HCT116 (cell line): Measurements from ENCODE around the gene LRBA. TPM values are rescaled to one million over a fixed set of nuclear protein-coding genes. Genes with fewer than 3 reads are reported as not detected.

Experiments used
- ATAC-seq: fragments of 200-7000 bp; cut with Tn5 transposase; 2 replicates; pipeline ENCODE4 v1.9.1; 2020; ENCODE audit warnings: mild to moderate bottlenecking, moderate library complexity
- BruUV-seq: library from RNA; stranded (reverse); fragments of 400-500 nt; replicated peaks from 2 replicates; lab custom pipeline; 2021; lab: Mats Ljungman, UMichigan
- CTCF ChIA-PET: fragments of 300-600 bp; sonication (Branson Sonifier 250); formaldehyde crosslinking; loops from one replicate; lab custom pipeline; 2021; ENCODE audit warnings: antibody characterized with exemption; lab: Charles Lee
- POLR2A ChIA-PET: fragments of 300-600, 350-600 bp; sonication (Branson Sonifier 250); formaldehyde crosslinking; loops from one replicate; lab custom pipeline; 2021; ENCODE audit warnings: antibody characterized with exemption; lab: Charles Lee
- RAD21 ChIA-PET, 2 experiments: fragments of 300-600 bp; sonication (Branson Sonifier 250); formaldehyde crosslinking; loops; one replicate each; lab custom pipeline; 2023; ENCODE audit warnings: low total read pairs in 2 of 2; ENCODE audit not compliant: uncharacterized antibody in 2 of 2, unreplicated experiment in 2 of 2, low non-redundant PET in 1 of 2; lab: Charles Lee
- DNase-seq: peaks from one replicate; pipeline ENCODE4 v3.0.0-alpha.2; 2010; ENCODE audit warnings: low read depth, low spot score
- H2AFZ ChIP-seq: fragments of 200-600 bp; shearing (Covaris generic), sonication (generic); 2 replicates; pipeline ENCODE4 v1.6.1; 2017; ENCODE audit warnings: low read depth, mixed run types, mixed read lengths, antibody characterized with exemption, low read length; ENCODE audit not compliant: poor library complexity, severe bottlenecking
- H3K27ac ChIP-seq: 2 replicates; pipeline ENCODE4 v1.5.1; 2012; ENCODE audit warnings: low read depth, low read length
- H3K27me3 ChIP-seq: fragments of 200-600 bp; sonication (generic); 2 replicates; pipeline ENCODE4 v1.6.1; 2016; ENCODE audit warnings: mixed run types, low read length, mixed read lengths; ENCODE audit not compliant: insufficient read depth
- H3K36me3 ChIP-seq, 2 experiments: fragments of 200-500 bp in 1 of 2; fragments of 200-600 bp in 1 of 2; sonication (Bioruptor generic) in 1 of 2; sonication (generic) in 1 of 2; 2 replicates each; pipeline versions ENCODE4 v1.5.1 to v1.6.1; 2014 to 2016; ENCODE audit warnings: low read length in 2 of 2, inconsistent platforms in 1 of 2, mixed read lengths in 1 of 2, mixed run types in 1 of 2; ENCODE audit not compliant: insufficient read depth in 2 of 2, control insufficient read depth in 1 of 2
- H3K4me1 ChIP-seq, 2 experiments: fragments of 200-600 bp in 1 of 2; sonication (generic) in 1 of 2; 2 replicates each; pipeline versions ENCODE4 v1.5.1 to v1.6.1; 2012 to 2017; ENCODE audit warnings: low read length in 2 of 2, inconsistent platforms in 1 of 2, mild to moderate bottlenecking in 1 of 2, mixed read lengths in 1 of 2, mixed run types in 1 of 2, moderate library complexity in 1 of 2; ENCODE audit not compliant: insufficient read depth in 2 of 2, control insufficient read depth in 1 of 2
- H3K4me2 ChIP-seq: fragments of 200-600 bp; sonication (generic); 2 replicates; pipeline ENCODE4 v1.6.1; 2017; ENCODE audit warnings: mixed run types, low read length, mixed read lengths
- H3K4me3 ChIP-seq, 2 experiments: fragments of 200-600 bp in 1 of 2; sonication (generic) in 1 of 2; replicated peaks in 1 of 2; 2 replicates each; pipeline ENCODE4 v1.5.1; 2011 to 2016; ENCODE audit warnings: low read length in 2 of 2, control low read depth in 1 of 2, low read depth in 1 of 2, mild to moderate bottlenecking in 1 of 2, mixed read lengths in 1 of 2, mixed run types in 1 of 2
- H3K79me2 ChIP-seq: fragments of 200-600 bp; sonication (generic); 2 replicates; pipeline ENCODE4 v1.6.1; 2017; ENCODE audit warnings: mild to moderate bottlenecking, mixed run types, low read length, moderate library complexity, mixed read lengths; ENCODE audit not compliant: insufficient read depth
- H3K9ac ChIP-seq: fragments of 200-600 bp; sonication (generic); 2 replicates; pipeline ENCODE4 v1.6.1; 2016; ENCODE audit warnings: low read length, mixed read lengths
- H3K9me2 ChIP-seq: fragments of 200-600 bp; sonication (generic), shearing (Covaris generic); 2 replicates; pipeline ENCODE4 v1.6.1; 2017; ENCODE audit warnings: mixed run types, mild to moderate bottlenecking, moderate library complexity; ENCODE audit not compliant: insufficient read depth
- H3K9me3 ChIP-seq, 2 experiments: fragments of 200-500 bp in 1 of 2; fragments of 200-600 bp in 1 of 2; sonication (Bioruptor generic) in 1 of 2; sonication (generic) in 1 of 2; 2 replicates each; pipeline ENCODE4 v1.6.1; 2014 to 2017; ENCODE audit warnings: low read length in 2 of 2, mixed read lengths in 2 of 2, inconsistent platforms in 1 of 2, low read depth in 1 of 2, mild to moderate bottlenecking in 1 of 2, mixed run types in 1 of 2, moderate library complexity in 1 of 2; ENCODE audit not compliant: control insufficient read depth in 1 of 2, insufficient read depth in 1 of 2
- H4K20me1 ChIP-seq: fragments of 200-600 bp; sonication (generic), shearing (Covaris generic); 2 replicates; pipeline ENCODE4 v1.6.1; 2017; ENCODE audit warnings: mixed run types, mild to moderate bottlenecking, moderate library complexity; ENCODE audit not compliant: insufficient read depth
- FOSL1 ChIP-seq: IDR thresholded peaks from 2 replicates; pipeline ENCODE4 v1.6.1; 2012; ENCODE audit warnings: low read depth
- JUND ChIP-seq: IDR thresholded peaks from 2 replicates; pipeline ENCODE4 v1.6.1; 2012
- POLR2AphosphoS5 ChIP-seq: IDR thresholded peaks from 2 replicates; pipeline ENCODE4 v1.6.1; 2011; ENCODE audit warnings: mild to moderate bottlenecking, low read depth, low read length, moderate library complexity
- RAD21 ChIP-seq: IDR thresholded peaks from 2 replicates; pipeline ENCODE4 v1.6.1; 2012; ENCODE audit warnings: low read depth, mild to moderate bottlenecking
- SIN3A ChIP-seq: IDR thresholded peaks from 2 replicates; pipeline ENCODE4 v1.6.1; 2012; ENCODE audit warnings: low read depth
- SRF ChIP-seq: IDR thresholded peaks from 2 replicates; pipeline ENCODE4 v1.6.1; 2012; ENCODE audit warnings: low read depth
- TCF7L2 ChIP-seq: IDR thresholded peaks from 2 replicates; pipeline ENCODE4 v1.7.0; 2011; ENCODE audit warnings: borderline replicate concordance, inconsistent platforms; ENCODE audit not compliant: insufficient read depth, insufficient read length; ENCODE audit errors: extremely low read depth
- ZFX ChIP-seq: fragments of 450-650 bp; IDR thresholded peaks from 2 replicates; pipeline ENCODE4 v1.6.1; 2017
- intact Hi-C: fragments of 100-400 bp; cut with micrococcal nuclease; formaldehyde crosslinking; loops from 2 replicates; pipeline ENCODE4 v1.10.0; 2022
- total RNA-seq: library from RNA; stranded (reverse); gene quantifications from one replicate; pipeline ENCODE4 v1.2.1, GENCODE V29; 2021; ENCODE audit not compliant: unreplicated experiment
- TF ChIP-seq, protein P1 (sequence below): IDR thresholded peaks from 2 replicates; pipeline ENCODE4 v1.6.1; 2011; ENCODE audit warnings: mild to moderate bottlenecking, low read length, moderate library complexity; ENCODE audit not compliant: insufficient replicate concordance; ENCODE audit errors: extremely low read depth
- TF ChIP-seq, protein P2 (sequence below), 3 experiments: fragments of 200-600 bp in 1 of 3; sonication (generic) in 1 of 3; IDR thresholded peaks in 2 of 3; conservative IDR thresholded peaks in 1 of 3; 2 replicates each; pipeline ENCODE4 v1.5.1; 2012 to 2017; ENCODE audit warnings: low read depth in 2 of 3, low read length in 2 of 3, antibody characterized with exemption in 1 of 3, borderline replicate concordance in 1 of 3, control low read depth in 1 of 3, mild to moderate bottlenecking in 1 of 3, mixed read lengths in 1 of 3, mixed run types in 1 of 3, moderate library complexity in 1 of 3; ENCODE audit not compliant: insufficient read depth in 1 of 3

LRBA gene
- total RNA-seq, 1 experiment from 2014 or later: 79.8 TPM

DNA sequence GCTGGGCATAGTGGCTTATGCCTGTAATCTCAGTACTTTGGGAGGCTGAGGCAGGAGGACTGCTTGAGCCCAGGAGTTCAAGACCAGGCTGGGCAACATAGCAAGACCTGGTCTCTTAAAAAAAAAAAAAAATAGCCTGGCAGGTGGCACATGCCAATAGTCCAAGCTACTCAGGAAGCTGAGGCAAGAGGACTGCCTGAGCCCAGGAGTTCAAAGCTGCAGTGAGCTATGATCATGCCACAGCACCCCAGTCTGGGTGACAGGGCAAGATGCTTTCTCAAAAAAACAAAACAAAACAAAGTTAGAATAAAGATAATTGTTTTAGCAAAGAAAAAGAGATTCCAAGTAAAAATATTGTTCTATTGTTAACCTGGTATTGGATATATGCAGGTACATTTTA lies 75.0 kb downstream of the LRBA start:
- no peak overlapping the region for H3K9ac ChIP-seq
- H3K79me2 ChIP-seq: peaks cover 93% of the 10 kb centered on the region
- ATAC-seq: no peak
- intact Hi-C loops: no loop called here
- H3K4me1 ChIP-seq: peaks cover 13 to 14% of the 10 kb centered on the region in 2 experiments
- CTCF ChIA-PET: no interaction called here
- no peak for DNase-seq
- BruUV-seq: no TSS peak
- POLR2A ChIA-PET: no interaction called here
- H4K20me1 ChIP-seq: 0 out of 2 replicates have a peak, but pooled peaks cover 8% of the 10 kb centered on the region
- H3K4me2 ChIP-seq: no peak overlapping the region
- no peaks in the 10 kb centered on the region for H3K9me2 ChIP-seq
- RAD21 ChIA-PET: no interaction called here
- TF ChIP-seq JUND: no peak
- TF ChIP-seq FOSL1: no peak
- TF ChIP-seq, protein P1, sequence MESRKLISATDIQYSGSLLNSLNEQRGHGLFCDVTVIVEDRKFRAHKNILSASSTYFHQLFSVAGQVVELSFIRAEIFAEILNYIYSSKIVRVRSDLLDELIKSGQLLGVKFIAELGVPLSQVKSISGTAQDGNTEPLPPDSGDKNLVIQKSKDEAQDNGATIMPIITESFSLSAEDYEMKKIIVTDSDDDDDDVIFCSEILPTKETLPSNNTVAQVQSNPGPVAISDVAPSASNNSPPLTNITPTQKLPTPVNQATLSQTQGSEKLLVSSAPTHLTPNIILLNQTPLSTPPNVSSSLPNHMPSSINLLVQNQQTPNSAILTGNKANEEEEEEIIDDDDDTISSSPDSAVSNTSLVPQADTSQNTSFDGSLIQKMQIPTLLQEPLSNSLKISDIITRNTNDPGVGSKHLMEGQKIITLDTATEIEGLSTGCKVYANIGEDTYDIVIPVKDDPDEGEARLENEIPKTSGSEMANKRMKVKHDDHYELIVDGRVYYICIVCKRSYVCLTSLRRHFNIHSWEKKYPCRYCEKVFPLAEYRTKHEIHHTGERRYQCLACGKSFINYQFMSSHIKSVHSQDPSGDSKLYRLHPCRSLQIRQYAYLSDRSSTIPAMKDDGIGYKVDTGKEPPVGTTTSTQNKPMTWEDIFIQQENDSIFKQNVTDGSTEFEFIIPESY: no peak
- TF ChIP-seq POLR2AphosphoS5: no peak
- TF ChIP-seq, protein P2, sequence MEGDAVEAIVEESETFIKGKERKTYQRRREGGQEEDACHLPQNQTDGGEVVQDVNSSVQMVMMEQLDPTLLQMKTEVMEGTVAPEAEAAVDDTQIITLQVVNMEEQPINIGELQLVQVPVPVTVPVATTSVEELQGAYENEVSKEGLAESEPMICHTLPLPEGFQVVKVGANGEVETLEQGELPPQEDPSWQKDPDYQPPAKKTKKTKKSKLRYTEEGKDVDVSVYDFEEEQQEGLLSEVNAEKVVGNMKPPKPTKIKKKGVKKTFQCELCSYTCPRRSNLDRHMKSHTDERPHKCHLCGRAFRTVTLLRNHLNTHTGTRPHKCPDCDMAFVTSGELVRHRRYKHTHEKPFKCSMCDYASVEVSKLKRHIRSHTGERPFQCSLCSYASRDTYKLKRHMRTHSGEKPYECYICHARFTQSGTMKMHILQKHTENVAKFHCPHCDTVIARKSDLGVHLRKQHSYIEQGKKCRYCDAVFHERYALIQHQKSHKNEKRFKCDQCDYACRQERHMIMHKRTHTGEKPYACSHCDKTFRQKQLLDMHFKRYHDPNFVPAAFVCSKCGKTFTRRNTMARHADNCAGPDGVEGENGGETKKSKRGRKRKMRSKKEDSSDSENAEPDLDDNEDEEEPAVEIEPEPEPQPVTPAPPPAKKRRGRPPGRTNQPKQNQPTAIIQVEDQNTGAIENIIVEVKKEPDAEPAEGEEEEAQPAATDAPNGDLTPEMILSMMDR (IDR thresholded peaks at IDR 0.05 in 2 of 3, conservative IDR thresholded peaks at IDR 0.05 in 1 of 3; ENCODE audit: borderline replicate concordance in 1 of 3, insufficient read depth in 1 of 3, low read depth in 2 of 3, low read length in 2 of 3): no peak
- TF ChIP-seq SRF: no peak
- TF ChIP-seq ZFX: no peak
- TF ChIP-seq TCF7L2: no peak
- TF ChIP-seq RAD21: no peak
- no peak for TF ChIP-seq SIN3A
- no peaks in the 10 kb centered on the region for H3K9me3 ChIP-seq
- no peak overlapping the region for H3K27ac ChIP-seq
- no peaks in the 10 kb centered on the region for H3K27me3 ChIP-seq
- no peak overlapping the region for H3K4me3 ChIP-seq
- H3K36me3 ChIP-seq: no peaks in the 10 kb centered on the region
- no peak overlapping the region for H2AFZ ChIP-seq
